Endothelial cell (in vitro differentiated cells): ENCODE data around the gene NPHS1. TPM values are rescaled to one million over a fixed set of nuclear protein-coding genes. Genes with fewer than 3 reads are reported as not detected.

Experiments
- DNase-seq: peaks from one replicate; pipeline ENCODE4 v3.0.0; 2021; ENCODE audit warnings: low spot score
- H3K27ac Mint-ChIP-seq: one replicate; pipeline ENCODE4 v1.8.0; 2021; ENCODE audit warnings: mixed read lengths, inconsistent platforms; ENCODE audit not compliant: unreplicated experiment
- H3K27me3 Mint-ChIP-seq: one replicate; pipeline ENCODE4 v1.8.0; 2021; ENCODE audit warnings: mild to moderate bottlenecking, moderate library complexity, mixed read lengths, inconsistent platforms; ENCODE audit not compliant: unreplicated experiment
- H3K36me3 Mint-ChIP-seq: one replicate; pipeline ENCODE4 v1.8.0; 2021; ENCODE audit warnings: mild to moderate bottlenecking, low read depth, mixed read lengths, inconsistent platforms; ENCODE audit not compliant: unreplicated experiment
- H3K4me1 Mint-ChIP-seq: one replicate; pipeline ENCODE4 v1.8.0; 2021; ENCODE audit warnings: mild to moderate bottlenecking, mixed read lengths, inconsistent platforms; ENCODE audit not compliant: unreplicated experiment
- H3K4me3 Mint-ChIP-seq: one replicate; pipeline ENCODE4 v1.8.0; 2021; ENCODE audit warnings: mild to moderate bottlenecking, mixed read lengths, inconsistent platforms; ENCODE audit not compliant: unreplicated experiment
- H3K9me3 Mint-ChIP-seq: one replicate; pipeline ENCODE4 v1.8.0; 2021; ENCODE audit warnings: mixed read lengths, inconsistent platforms; ENCODE audit not compliant: unreplicated experiment
- CTCF ChIP-seq: fragments of 200-600 bp; sonication (generic); IDR thresholded peaks from one replicate; pipeline ENCODE4 v1.5.0; 2021; ENCODE audit warnings: antibody characterized with exemption; ENCODE audit not compliant: unreplicated experiment
- total RNA-seq: library from RNA; stranded (reverse); fragmentation: NEBNext Ultra II Directional; extraction: Animal tissue kit (Norgen Biotek cat#: 25700); gene quantifications from one replicate; pipeline ENCODE4 v1.2.1, GENCODE V29; 2021; ENCODE audit not compliant: unreplicated experiment

NPHS1 gene
- total RNA-seq, 1 donor from 2014 or later = not detected

GRCh38 chr19:35862528-35862927 is 10.2 kb upstream of the NPHS1 start:
- Mint-ChIP-seq H3K27me3 (peaks cover 37% of the 10 kb centered on the region), H3K9me3 (no peaks in the 10 kb centered on the region), H3K4me3 (no peak overlapping the region), H3K27ac (no peak overlapping the region), H3K36me3 (peaks cover 8% of the 10 kb centered on the region), H3K4me1 (peaks cover 10% of the 10 kb centered on the region)
- no peak for TF ChIP-seq CTCF
- no peak for DNase-seq

GRCh38 chr19:35861640-35862160 is 9.4 kb upstream of the NPHS1 start:
- Mint-ChIP-seq H3K9me3 (no peaks in the 10 kb centered on the region), H3K4me3 (peak overlapping the region; percentile 59), H3K4me1 (peaks cover 10% of the 10 kb centered on the region), H3K36me3 (peaks cover 6% of the 10 kb centered on the region), H3K27ac (no peak overlapping the region), H3K27me3 (peaks cover 38% of the 10 kb centered on the region)
- DNase-seq = no peak
- TF ChIP-seq CTCF = no peak

GRCh38 chr19:35860818-35861639 is 8.7 kb upstream of the NPHS1 start:
- TF ChIP-seq CTCF = no peak
- DNase-seq = peak; percentile 59
- Mint-ChIP-seq H3K9me3 (no peaks in the 10 kb centered on the region), H3K27me3 (peaks cover 33% of the 10 kb centered on the region), H3K4me3 (peak overlapping the region; percentile 59), H3K4me1 (peaks cover 10% of the 10 kb centered on the region), H3K27ac (no peak overlapping the region), H3K36me3 (peaks cover 6% of the 10 kb centered on the region)

GRCh38 chr19:35860436-35860817 is 8.1 kb upstream of the NPHS1 start:
- Mint-ChIP-seq H3K4me3 (no peak overlapping the region), H3K4me1 (peaks cover 14% of the 10 kb centered on the region), H3K36me3 (peaks cover 3% of the 10 kb centered on the region), H3K27me3 (peaks cover 34% of the 10 kb centered on the region), H3K9me3 (no peaks in the 10 kb centered on the region), H3K27ac (no peak overlapping the region)
- no peak for TF ChIP-seq CTCF
- DNase-seq = no peak

- Mint-ChIP-seq H3K4me1 (peaks cover 14% of the 10 kb centered on the region), H3K4me3 (no peak overlapping the region), H3K9me3 (no peaks in the 10 kb centered on the region), H3K36me3 (peaks cover 3% of the 10 kb centered on the region), H3K27ac (no peak overlapping the region), H3K27me3 (peaks cover 34% of the 10 kb centered on the region)
- TF ChIP-seq CTCF = no peak
- no peak for DNase-seq
Measured at GRCh38 chr19:35859414-35859813, 7.1 kb upstream of the NPHS1 start.
